Ishikawa (cell line): ENCODE results near the gene NR1H2.

Experiments used
- CEBPB ChIP-seq: IDR thresholded peaks from 2 replicates; pipeline ENCODE4 v1.6.1; 2012
- CREB1 ChIP-seq: IDR thresholded peaks from 2 replicates; pipeline ENCODE4 v1.6.1; 2012; ENCODE audit warnings: low read depth
- EGR1 ChIP-seq: IDR thresholded peaks from 2 replicates; pipeline ENCODE4 v1.6.1; 2012
- EP300 ChIP-seq: IDR thresholded peaks from 2 replicates; pipeline ENCODE4 v1.6.1; 2012; ENCODE audit warnings: borderline replicate concordance
- FOXM1 ChIP-seq: IDR thresholded peaks from 2 replicates; pipeline ENCODE4 v1.6.1; 2012; ENCODE audit warnings: low read depth, borderline replicate concordance
- MAX ChIP-seq: IDR thresholded peaks from 2 replicates; pipeline ENCODE4 v1.6.1; 2012
- NFIC ChIP-seq: IDR thresholded peaks from 2 replicates; pipeline ENCODE4 v1.6.1; 2012
- RAD21 ChIP-seq: IDR thresholded peaks from 2 replicates; pipeline ENCODE4 v1.6.1; 2012; ENCODE audit warnings: low read depth
- REST ChIP-seq: IDR thresholded peaks from 2 replicates; pipeline ENCODE4 v1.6.1; 2012; ENCODE audit warnings: low read depth, mild to moderate bottlenecking
- TAF1 ChIP-seq: IDR thresholded peaks from 2 replicates; pipeline ENCODE4 v1.6.1; 2012; ENCODE audit warnings: low read depth, mild to moderate bottlenecking
- TCF12 ChIP-seq: IDR thresholded peaks from 2 replicates; pipeline ENCODE4 v1.6.1; 2012; ENCODE audit warnings: low read depth
- TEAD4 ChIP-seq: IDR thresholded peaks from 2 replicates; pipeline ENCODE4 v1.6.1; 2012
- USF1 ChIP-seq: IDR thresholded peaks from 2 replicates; pipeline ENCODE4 v1.6.1; 2012
- YY1 ChIP-seq: IDR thresholded peaks from 2 replicates; pipeline ENCODE4 v1.6.1; 2012; ENCODE audit warnings: low read depth
- ZBTB7A ChIP-seq: IDR thresholded peaks from 2 replicates; pipeline ENCODE4 v1.6.1; 2012; ENCODE audit warnings: low read depth

NR1H2 gene

GRCh38 chr19:50399368-50399745 is 23.1 kb downstream of the NR1H2 start:
- TF ChIP-seq ZBTB7A (no peak), TCF12 (no peak), NFIC (no peak), CREB1 (no peak), EP300 (no peak), FOXM1 (no peak), TAF1 (no peak), MAX (no peak), EGR1 (no peak), YY1 (no peak), REST (no peak)

GRCh38 chr19:50401605-50402450 is 25.6 kb downstream of the NR1H2 start:
- TF ChIP-seq USF1 = no peak

- TF ChIP-seq REST (no peak), CREB1 (no peak), TEAD4 (no peak), EP300 (no peak), RAD21 (no peak), FOXM1 (no peak), MAX (no peak), CEBPB (no peak), YY1 (no peak), EGR1 (no peak), ZBTB7A (no peak), TAF1 (no peak), TCF12 (no peak), USF1 (no peak), NFIC (no peak)
Observed at GRCh38 chr19:50402544-50403301, 26.5 kb downstream of the NR1H2 start.

GRCh38 chr19:50406156-50406820 is 30.0 kb downstream of the NR1H2 start:
- no peak for TF ChIP-seq CEBPB
- no peak for TF ChIP-seq EP300
- TF ChIP-seq TCF12 = no peak
- no peak for TF ChIP-seq TAF1
- no peak for TF ChIP-seq ZBTB7A
- no peak for TF ChIP-seq FOXM1
- no peak for TF ChIP-seq USF1
- TF ChIP-seq CREB1 = no peak
- no peak for TF ChIP-seq RAD21
- TF ChIP-seq MAX = no peak
- no peak for TF ChIP-seq NFIC
- no peak for TF ChIP-seq YY1
- no peak for TF ChIP-seq TEAD4
- TF ChIP-seq EGR1 = no peak
- no peak for TF ChIP-seq REST
